HG03571 (cell line): Measurements from ENCODE around the gene UPK3A.
"Not testable (repeated sequence)": the region's sequence is repeated elsewhere in the genome, so short reads cannot be mapped to it uniquely, and the experiment has no call there.

Experiments
- ATAC-seq: cut with Tn5 transposase; IDR thresholded peaks from one replicate; pipeline ENCODE4 v1.9.1; 2021; ENCODE audit not compliant: unreplicated experiment

The UPK3A gene

DNA sequence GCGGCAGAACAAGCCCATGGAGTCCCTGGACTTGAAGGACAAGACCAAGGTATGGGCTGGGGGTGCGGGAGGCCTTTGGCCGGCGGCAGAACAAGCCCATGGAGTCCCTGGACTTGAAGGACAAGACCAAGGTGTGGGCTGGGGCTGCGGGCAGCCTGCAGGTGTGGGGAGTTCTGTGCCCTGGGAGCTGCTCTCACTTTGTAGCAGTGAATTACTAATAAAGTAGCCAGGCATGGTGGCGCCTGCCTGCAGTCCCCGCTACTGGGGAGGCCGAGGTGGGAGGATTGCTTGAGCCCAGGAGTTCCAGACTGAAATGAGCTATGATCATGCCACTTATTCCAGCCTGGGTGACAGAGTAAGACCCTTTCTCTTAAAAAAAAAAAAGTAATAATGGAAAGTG is 43.5 kb downstream of the UPK3A start:
- ATAC-seq: not testable (repeated sequence)

DNA sequence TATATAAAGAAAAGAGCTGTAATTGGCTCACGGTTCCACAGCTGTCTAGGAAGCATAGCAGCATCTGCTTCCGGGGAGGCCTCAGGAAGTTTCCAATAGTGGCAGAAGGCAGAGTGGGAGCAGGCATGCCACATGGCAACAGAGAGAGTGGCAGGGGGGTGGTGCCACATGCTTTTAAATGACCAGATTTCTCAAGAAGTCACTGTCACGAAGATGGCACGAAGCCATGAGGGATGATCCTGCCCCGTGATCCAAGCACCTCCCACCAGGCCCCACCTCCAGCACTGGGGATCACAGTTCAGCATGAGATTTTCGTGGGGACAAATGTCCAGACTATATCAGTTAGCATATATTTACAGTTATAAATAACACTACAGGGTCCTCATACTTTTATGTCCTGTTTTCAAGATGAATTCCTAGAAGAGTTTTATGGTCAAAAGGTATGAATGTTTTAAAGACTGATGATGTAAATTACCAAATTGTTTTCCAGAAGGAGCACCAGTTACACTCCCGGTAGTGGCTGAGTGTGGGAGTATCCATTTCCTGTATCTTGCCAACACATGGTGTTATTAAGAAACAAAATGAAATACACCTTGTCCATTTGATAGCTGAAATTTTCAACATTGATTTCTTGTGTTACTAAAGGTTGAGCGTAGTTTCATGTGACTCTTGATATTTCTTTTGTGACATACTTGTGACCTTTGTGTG is 44.2 kb downstream of the UPK3A start:
- no peak for ATAC-seq

DNA sequence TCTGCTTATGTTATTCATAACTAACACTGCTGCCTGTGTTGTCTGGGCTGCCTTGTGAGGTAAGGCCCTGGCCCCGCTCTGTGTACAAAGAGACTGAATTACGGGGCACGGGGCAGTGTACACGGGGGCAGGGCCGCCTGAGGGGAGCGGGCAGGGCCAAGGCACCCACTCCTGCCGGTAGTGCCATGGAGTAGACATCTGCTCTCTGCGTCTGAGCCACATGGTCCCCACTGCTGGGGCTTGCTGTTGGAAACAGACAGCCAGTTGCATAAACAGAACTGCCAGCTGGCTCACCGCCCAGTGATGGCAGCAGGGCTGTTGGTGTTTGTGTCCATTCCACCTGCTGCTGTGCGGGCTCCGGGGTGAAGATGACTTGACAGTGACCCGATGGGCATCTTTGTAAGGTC is 44.8 kb downstream of the UPK3A start:
- ATAC-seq: no peak

DNA sequence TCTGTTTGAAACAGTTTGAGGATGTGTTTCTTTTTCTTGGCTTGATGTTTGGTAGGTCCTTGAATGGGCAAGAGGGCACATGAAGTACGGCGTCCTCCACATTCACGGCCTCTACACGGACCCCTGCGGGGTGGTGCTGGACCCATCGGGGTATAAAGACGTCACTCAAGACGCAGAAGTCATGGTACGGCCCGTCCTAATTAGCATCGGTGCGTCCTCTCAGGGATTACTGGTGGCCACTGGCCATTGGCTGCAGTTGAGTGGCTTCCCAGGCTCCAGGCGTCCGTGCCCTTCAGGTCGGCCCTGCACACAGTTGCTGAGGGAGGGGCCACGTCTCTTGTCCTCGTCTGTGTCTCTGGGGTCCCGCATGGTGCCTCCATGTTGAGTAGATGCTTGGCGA is 45.8 kb downstream of the UPK3A start:
- ATAC-seq: no peak

DNA sequence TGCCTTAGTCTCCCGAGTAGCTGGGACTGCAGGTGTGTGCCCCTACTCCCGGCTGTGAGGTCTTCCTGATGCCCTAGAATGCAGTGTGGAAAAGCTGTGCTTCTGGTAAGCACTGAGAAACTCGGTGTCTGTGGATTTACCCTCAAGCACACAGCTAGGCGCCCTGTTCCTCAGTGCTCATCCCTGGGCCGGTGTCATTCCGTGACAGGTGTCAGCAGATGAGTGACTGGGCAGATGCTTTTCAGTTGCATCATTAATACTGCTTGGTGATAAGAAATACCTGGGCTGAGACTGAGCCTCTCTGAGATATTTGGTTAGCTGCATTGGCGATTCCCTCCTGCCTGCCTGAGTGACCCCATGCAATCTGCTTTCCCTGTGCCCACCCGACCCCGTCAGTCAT is 46.7 kb downstream of the UPK3A start:
- no peak for ATAC-seq

DNA sequence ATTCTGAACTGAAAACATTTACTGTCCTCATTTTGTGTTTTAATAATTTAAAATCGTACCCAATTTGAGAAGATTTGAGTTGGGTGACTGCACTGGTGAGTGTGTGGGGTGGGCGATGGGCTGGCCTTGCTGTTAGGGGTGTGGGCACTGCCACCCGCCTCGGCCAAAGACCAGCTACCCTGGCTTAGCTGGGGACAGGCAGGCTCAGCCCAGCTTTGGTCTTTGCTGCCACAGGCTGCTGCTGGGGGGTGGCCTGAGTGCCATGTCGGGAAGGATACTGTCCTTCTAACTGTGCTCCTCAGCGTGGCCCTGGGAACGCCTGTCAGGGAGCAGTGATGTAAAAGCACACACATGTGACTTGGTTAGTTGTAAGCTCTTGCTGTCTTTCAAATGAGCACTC is 47.3 kb downstream of the UPK3A start:
- ATAC-seq: no peak

DNA sequence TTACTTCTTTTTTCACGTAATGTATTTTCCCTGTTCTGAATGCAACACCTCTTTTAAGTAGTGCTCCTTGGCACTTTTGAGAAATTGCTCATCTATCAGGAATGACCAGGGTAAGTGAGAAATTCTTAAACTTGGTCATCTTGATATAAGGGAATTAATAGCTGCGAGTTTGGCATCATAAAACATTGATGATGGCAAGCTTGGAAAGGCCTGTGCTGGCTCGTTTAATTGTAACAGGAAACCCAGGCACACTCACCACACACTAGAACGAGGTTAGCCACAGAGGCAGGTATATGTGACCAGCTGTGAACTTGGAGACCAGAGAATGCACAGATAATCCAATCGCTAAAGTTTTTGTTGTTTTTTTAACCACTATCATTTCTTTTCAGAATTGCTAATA is 49.3 kb downstream of the UPK3A start:
- no peak for ATAC-seq

DNA sequence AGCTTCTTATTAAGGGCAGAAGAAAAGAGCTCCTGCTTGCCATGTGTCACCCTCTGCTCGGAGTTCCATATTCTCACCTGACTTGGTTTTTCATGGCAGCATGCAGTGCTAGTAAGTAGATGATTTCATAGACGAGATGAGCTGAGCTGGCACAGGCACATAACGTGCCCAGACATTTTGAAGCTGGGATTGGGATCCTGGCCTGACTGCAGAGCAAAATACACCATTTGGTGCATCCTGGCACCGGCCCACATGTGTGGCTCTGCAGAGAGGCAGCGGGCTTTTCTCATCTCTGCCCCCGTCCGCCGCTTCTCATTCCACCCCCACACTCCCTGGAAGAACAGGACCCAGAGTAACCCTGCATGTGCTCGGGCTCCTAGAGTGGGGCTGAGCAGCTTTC is 49.8 kb downstream of the UPK3A start:
- no peak for ATAC-seq

DNA sequence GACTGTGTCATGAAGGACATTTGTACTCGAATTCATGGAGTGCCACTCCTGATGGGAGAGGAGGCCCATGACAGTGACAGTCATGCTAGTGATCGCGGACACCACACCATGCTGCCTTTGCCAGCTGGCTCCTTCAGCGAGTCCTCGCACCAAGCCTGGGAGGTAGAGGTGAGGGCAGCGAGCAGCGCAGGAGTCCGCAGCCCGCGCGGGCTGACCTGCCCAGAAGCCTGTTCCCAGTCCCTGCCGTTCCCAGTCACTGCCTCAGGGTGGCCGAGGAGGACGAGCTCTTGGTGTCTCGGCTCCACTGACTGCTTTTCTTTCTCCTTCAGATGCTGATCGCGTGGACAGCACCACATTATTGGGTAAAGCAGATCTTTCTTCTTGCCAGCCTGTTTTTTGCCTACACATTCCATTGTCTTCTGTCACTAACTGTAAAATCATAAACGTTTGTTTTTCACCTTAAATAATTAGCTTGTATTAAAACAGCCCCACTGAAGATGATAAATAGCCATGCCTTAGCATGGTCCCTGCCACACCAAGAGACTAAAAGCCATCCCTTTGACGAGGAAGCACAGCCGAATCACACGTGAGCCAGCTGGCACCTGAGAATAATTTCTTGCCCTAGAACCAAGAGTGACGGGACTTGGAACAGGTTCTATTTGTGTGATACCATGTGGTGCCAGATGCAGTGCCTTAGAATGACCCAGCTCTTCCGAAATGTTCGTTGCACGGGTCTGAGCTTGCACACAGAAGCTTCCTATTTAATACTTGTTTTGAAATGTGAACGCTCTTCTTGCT is 50.5 kb downstream of the UPK3A start:
- ATAC-seq: no peak

DNA sequence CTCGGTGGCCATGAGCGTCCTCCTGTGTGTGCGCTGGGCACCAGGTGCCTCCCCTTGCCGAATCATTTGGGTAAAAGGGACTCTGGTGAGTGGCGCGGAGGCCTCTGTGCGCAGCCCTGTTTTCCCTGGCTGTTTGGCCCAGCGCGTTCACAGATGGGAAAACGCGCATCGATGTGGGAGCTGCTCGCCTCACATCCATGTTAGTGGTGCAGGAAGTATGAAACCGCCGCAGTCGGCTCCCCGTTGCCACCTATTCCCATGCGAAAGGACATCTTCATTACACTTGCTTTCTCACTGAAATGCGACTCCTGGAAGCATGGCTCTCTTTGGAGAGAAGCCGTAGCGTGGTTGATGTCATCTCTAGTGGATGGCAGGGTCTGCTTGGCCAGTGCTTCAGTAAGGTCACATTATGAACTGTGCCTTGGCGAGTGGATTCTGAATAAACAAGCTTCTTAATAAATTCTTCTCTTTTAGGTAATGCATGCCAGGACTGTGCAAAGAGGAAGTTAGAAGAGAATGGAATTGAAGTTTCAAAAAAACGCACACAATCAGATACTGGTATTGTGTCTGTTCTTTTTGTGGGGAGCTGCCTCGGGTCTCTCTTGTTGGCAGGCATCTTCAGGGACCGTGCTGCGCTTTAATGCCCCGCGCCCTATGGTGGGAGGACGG is 51.2 kb downstream of the UPK3A start:
- no peak for ATAC-seq

DNA sequence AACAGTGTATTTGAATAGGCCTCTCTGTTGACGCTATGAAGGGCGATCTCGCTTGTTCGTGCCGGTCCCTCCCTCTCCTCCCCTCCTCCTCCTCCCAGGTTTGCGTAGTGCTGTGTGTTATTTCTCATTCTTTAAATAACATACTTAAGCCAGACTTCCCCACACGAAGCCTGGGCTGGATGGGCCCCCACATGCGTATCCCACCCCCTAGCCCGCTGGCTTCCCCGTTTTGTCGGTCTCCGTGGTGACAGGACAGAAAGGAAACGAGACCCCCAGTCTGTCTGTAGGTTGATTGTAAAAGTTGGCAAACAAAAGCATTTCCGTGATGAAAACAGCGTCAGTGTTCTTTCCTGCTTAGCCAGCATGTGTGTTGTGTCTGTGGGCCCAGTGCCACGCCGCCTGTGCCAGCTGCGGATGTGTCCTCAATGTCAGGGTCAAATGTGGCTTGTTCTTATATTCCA is 52.3 kb downstream of the UPK3A start:
- no peak for ATAC-seq

DNA sequence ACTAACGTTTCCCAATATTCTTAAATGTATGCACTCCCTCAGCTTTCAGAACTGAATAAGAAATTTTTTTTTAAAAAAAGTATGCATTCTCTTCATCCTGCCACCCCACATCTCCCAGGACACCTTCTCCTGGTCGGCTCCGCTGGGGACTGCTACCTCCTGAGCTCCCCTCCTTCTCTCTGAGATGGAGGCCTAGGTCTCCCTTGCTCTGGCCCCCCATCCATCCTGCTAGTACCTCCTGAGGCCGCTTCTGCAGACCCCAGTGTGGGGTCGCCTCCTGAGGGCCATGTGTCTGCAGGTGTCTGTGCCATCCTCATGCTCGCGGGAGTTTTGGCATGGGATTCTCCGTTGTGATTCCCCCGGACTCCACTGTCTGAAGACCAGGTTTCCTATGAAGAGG is 52.8 kb downstream of the UPK3A start:
- ATAC-seq: no peak

DNA sequence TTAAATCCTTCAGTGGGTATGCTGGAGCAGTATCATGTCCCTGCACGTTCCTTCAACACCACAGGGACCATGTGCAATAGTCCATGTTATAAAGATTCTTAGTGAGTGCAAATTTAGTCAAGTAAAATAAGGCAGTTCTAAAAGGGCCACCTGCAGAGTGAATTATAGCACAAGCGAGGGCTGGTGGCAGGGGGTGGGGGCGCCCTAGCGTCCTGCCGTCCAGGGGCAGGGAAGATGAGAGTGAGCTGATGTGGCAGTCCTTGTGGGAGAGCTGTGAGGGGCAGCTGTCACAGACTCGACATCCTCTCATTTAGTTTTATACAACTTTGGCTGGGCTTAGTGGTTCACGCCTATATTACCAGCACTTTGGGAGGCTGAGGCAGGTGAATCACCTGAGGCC is 54.0 kb downstream of the UPK3A start:
- ATAC-seq: no peak

DNA sequence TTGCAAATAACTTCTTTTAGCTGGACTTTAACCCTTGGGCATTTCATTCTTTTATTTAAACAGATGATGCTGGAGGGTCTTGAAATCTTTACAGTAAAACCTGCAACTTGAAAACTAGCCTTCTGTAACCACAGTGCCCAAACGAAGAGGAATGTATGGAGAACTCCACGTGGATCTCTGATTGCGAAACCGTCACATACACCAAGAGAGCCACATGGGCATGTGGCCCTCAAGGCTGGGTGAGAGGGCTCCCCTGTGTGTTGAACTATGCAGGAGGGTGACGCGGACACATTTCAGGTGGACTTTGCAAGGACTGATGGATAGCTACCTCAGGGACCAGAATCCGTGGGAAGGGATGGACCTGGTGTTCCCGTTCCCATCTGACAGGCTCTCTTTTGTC is 55.6 kb downstream of the UPK3A start:
- no peak for ATAC-seq

DNA sequence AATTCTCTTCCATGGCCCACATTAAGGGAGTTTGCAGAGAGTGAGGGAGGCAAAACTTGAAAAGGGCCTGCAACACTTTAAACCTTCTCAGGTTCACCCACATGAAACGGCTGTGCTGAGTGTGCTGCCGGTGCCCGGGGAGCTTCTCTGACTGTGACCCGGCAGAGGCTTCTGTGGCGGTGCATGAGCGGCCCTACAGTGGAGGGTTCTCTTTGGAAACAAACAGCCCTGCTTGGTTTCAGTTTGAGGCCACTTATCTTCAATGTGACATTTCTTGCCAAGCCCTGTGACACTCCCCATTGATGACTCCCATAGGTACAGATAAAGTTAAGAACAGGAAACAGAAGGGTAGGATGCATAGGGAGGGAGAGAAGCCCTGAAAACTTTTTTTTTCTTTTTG is 56.7 kb downstream of the UPK3A start:
- no peak for ATAC-seq

DNA sequence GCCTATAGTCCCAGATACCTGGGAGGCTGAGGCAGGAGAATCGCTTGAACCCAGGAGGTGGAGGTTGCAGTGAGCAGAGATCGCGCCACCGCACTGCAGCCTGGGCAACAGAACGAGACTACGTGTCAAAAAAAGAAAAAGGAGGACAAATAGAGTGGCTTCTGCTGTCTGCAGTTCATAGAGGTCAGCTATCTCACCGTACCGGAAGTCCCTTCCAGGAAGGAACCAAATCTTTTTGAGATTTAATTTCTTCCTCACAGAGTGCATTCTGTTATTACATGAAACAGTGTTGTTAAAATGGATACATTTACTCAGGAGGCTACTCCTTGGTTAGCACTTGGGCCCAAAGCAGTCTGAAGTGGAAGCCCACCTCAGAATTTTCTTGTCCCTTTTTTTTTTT is 58.4 kb downstream of the UPK3A start:
- ATAC-seq: no peak

DNA sequence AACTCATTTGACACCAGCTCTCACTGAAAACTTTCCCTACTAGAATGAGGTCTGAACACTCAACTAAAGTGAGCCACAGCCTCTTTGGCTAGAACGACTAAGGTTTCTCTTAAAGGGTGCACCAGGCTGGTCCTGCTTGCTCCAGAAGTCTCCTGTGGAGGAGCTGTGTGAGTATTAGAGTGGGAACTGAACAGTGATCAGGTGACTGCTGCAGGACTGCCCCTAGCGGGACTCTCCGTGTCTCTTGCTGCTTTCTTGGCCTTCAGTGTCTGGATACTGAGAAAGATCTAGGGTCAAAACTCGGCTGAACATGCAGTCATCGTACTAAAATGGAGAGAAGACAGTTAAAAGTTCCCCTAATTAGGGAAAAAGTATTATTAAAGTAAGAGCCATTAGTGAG is 59.6 kb downstream of the UPK3A start:
- ATAC-seq: no peak
